Right lobe of liver (tissue), 6 donors: ENCODE data around the gene RIPOR3. TPM values are rescaled to one million over a fixed set of nuclear protein-coding genes. Genes with fewer than 3 reads are reported as not detected.

ENCODE experiments used
- ATAC-seq, 4 donors: fragments of 200-7000 bp; cut with Tn5 transposase; one replicate each; pipeline ENCODE4 v1.9.1; 2020; ENCODE audit warnings: mild to moderate bottlenecking in 4 of 4, moderate library complexity in 4 of 4
- DNase-seq, 3 donors: peaks; one replicate each; pipeline ENCODE4 v3.0.0-alpha.2; 2020
- H3K27ac ChIP-seq, 3 donors: fragments of 200-600 bp; one replicate each; pipeline ENCODE4 v1.8.0; 2022
- H3K27me3 ChIP-seq, 2 donors: fragments of 200-600 bp; one replicate each; pipeline ENCODE4 v1.8.0; 2022
- H3K36me3 ChIP-seq, 4 donors: fragments of 200-600 bp; sonication (generic) in 1 of 4; one replicate each; pipeline versions ENCODE4 v1.5.1 to v1.8.0; 2017 to 2022; ENCODE audit warnings: control low read depth in 1 of 4
- H3K4me1 ChIP-seq, 4 donors: fragments of 200-600 bp; sonication (generic) in 1 of 4; one replicate each; pipeline versions ENCODE4 v1.5.1 to v1.8.0; 2017 to 2022; ENCODE audit warnings: control low read depth in 1 of 4
- H3K4me3 ChIP-seq, 3 donors: fragments of 200-600 bp; one replicate each; pipeline ENCODE4 v1.8.0; 2022
- H3K9me3 ChIP-seq, 4 donors: fragments of 200-600 bp; sonication (generic) in 1 of 4; one replicate each; pipeline versions ENCODE4 v1.5.1 to v1.8.0; 2017 to 2022; ENCODE audit warnings: control low read depth in 1 of 4
- POLR2A ChIP-seq: fragments of 450-650 bp; IDR thresholded peaks from one replicate; pipeline ENCODE4 v1.6.1; 2017; ENCODE audit warnings: antibody characterized with exemption, mild to moderate bottlenecking
- WGBS: methylation state at CpG from one replicate; pipeline ENCODE4 v1.1.6; 2018; ENCODE audit warnings: low coverage, low lambda C conversion rate; ENCODE audit not compliant: insufficient coverage; ENCODE audit errors: missing lambda C conversion rate; 5-methylcytosine and 5-hydroxymethylcytosine counted together
- intact Hi-C, 2 donors: fragments of 100-400 bp; cut with DNase I; formaldehyde crosslinking; loops; one replicate each; pipeline versions ENCODE4 v1.11.2 to v1.14.1; 2022
- total RNA-seq, 6 experiments: library from RNA; depleted of rRNA in 2 of 6; stranded (reverse); fragments of >200 nt in 2 of 6; fragmentation: NEBNext Ultra II Directional in 3 of 6; extraction: Animal tissue kit (Norgen Biotek cat#: 25700) in 3 of 6; gene quantifications; one replicate each; pipeline versions ENCODE4 v1.1.0 to v1.2.4, GENCODE V29; 2016 to 2023
- TF ChIP-seq, protein P1 (sequence below), 4 donors: fragments of 200-600 bp in 3 of 4; fragments of 450-650 bp in 1 of 4; IDR thresholded peaks; one replicate each; pipeline versions ENCODE4 v1.5.1 to v1.8.0; 2016 to 2022; ENCODE audit warnings: antibody characterized with exemption in 4 of 4, mild to moderate bottlenecking in 2 of 4
- donor health status: DM: no; HTN: yes; CAD: no.
- donor health status: DM: no; HTN: no; CAD: no.
- donor health status: DM: no; HTN: no; CAD: no.
- donor health status: DM: no; HTN: yes; CAD: no.
- donor health status: DM: no; HTN: yes; CAD: no.

RIPOR3 gene
- total RNA-seq, 6 experiments from 2014 or later = 4.8 to 13.8 (median 8.9) TPM

DNA sequence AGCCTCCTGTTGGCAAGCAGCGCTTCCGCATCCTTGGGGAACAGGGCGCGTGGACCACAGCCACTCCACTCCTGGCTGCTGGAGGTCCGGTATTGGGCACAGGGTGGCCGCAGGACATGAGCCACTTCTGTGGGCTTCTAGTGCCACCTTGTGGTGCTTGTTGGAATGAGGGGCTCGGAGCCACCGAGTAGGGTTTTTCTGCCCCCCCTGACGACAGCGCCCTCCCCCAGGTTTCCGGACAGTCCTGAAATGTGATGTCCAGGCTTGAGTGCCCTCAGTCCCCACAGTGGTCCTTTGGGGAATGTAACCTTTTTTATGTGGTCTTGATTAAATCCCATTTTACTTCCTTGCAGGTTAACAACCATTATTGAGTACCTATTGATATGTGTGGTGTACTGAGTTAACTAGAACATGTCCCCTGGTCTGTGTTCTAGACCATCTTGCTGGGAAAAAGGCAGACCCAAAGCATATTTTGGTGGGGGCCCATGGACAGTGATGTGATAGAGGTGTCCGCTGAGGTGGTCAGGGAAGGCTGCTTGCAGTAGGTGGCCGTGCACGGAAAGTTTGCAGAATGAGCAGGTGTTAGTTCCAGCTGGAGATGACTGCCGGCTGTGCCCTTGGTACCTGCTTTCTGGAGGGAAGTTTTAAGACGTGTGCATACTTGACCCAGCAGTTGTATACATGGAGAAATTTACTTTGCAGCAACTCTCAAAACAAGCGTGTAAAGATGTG lies 111.2 kb downstream of the RIPOR3 start:
- Histone ChIP-seq H3K4me1 (peaks cover 0 to 20% (median 0%) of the 10 kb centered on the region in 4 donors), H3K27ac (no peak overlapping the region), H3K9me3 (no peaks in the 10 kb centered on the region), H3K4me3 (no peak overlapping the region), H3K36me3 (peaks cover 0 to 57% (median 28%) of the 10 kb centered on the region in 4 donors), H3K27me3 (no peaks in the 10 kb centered on the region)
- ATAC-seq (peak; percentile 55 to 73 (median 64)), DNase-seq (peak in 2 of 3 donors; percentile 67 to 74)
- TF ChIP-seq POLR2A = no peak
- TF ChIP-seq, protein P1, sequence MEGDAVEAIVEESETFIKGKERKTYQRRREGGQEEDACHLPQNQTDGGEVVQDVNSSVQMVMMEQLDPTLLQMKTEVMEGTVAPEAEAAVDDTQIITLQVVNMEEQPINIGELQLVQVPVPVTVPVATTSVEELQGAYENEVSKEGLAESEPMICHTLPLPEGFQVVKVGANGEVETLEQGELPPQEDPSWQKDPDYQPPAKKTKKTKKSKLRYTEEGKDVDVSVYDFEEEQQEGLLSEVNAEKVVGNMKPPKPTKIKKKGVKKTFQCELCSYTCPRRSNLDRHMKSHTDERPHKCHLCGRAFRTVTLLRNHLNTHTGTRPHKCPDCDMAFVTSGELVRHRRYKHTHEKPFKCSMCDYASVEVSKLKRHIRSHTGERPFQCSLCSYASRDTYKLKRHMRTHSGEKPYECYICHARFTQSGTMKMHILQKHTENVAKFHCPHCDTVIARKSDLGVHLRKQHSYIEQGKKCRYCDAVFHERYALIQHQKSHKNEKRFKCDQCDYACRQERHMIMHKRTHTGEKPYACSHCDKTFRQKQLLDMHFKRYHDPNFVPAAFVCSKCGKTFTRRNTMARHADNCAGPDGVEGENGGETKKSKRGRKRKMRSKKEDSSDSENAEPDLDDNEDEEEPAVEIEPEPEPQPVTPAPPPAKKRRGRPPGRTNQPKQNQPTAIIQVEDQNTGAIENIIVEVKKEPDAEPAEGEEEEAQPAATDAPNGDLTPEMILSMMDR (IDR thresholded peaks at IDR 0.05) = peak; percentile 75 to 83 (median 80)
- intact Hi-C loops = loop anchor here in 1 of 2 donors (10.0 kb wide), 1 partner anchor 395 kb away; no protein-coding TSS in a partner anchor
- WGBS = 75% methylated on average over 7 of the region's 17 CpGs

DNA sequence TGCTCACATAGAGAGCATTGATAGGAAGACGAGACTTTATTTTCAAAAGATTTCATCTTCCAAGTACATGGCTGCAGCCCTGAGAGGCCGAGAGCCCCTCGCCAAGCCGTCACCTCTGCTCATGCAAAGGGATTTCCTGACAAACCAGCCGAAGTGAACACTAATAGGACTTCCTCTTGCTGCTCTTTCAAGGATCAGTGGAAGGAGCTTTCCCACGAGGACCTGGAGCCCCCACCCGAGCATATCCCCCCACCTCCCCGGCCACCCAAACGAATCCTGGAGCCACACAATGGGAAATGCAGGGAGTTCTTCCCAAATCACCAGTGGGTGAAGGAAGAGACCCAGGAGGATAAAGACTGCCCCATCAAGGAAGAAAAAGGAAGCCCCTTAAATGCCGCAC lies 111.8 kb downstream of the RIPOR3 start:
- Histone ChIP-seq H3K27ac (no peak overlapping the region), H3K27me3 (no peaks in the 10 kb centered on the region), H3K4me1 (peaks cover 0 to 21% (median 0%) of the 10 kb centered on the region in 4 donors), H3K4me3 (no peak overlapping the region), H3K9me3 (no peaks in the 10 kb centered on the region), H3K36me3 (peaks cover 0 to 61% (median 31%) of the 10 kb centered on the region in 4 donors)
- WGBS = 0% methylated on average over 1 of the region's 10 CpGs
- ATAC-seq (no peak), DNase-seq (no peak)
- TF ChIP-seq POLR2A = no peak
- TF ChIP-seq, protein P1 (IDR thresholded peaks at IDR 0.05) = no peak
- intact Hi-C loops = loop anchor here (5.0 to 10.0 kb wide), 3 partner anchors 65 to 387 kb away; partner anchors contain the start of genes CEBPB (in 1 of the 2) and PTPN1 (in 1 of the 2)

GRCh38 chr20:50578778-50579165 lies 112.6 kb downstream of the RIPOR3 start:
- Histone ChIP-seq H3K27ac (no peak overlapping the region), H3K9me3 (no peaks in the 10 kb centered on the region), H3K4me1 (peaks cover 0 to 28% (median 2%) of the 10 kb centered on the region in 4 donors), H3K36me3 (peaks cover 0 to 59% (median 30%) of the 10 kb centered on the region in 4 donors), H3K27me3 (no peaks in the 10 kb centered on the region), H3K4me3 (no peak overlapping the region)
- DNase-seq = no peak
- no peak for ATAC-seq
- WGBS = 90% methylated on average over 5 of the region's 5 CpGs
- intact Hi-C loops = loop anchor here (5.0 to 10.0 kb wide), 3 partner anchors 64 to 386 kb away; partner anchors contain the start of genes CEBPB (in 1 of the 2) and PTPN1 (in 1 of the 2)
- TF ChIP-seq, protein P1 (IDR thresholded peaks at IDR 0.05) = no peak
- no peak for TF ChIP-seq POLR2A

GRCh38 chr20:50578061-50578777 lies 113.1 kb downstream of the RIPOR3 start:
- H3K4me1 ChIP-seq = peaks cover 0 to 34% (median 7%) of the 10 kb centered on the region in 4 donors
- no peaks in the 10 kb centered on the region for H3K9me3 ChIP-seq
- TF ChIP-seq, protein P1 (IDR thresholded peaks at IDR 0.05) = no peak
- no peak for TF ChIP-seq POLR2A
- H3K27me3 ChIP-seq = no peaks in the 10 kb centered on the region
- H3K4me3 ChIP-seq = no peak overlapping the region
- WGBS = 70% methylated on average over 11 of the region's 14 CpGs
- H3K27ac ChIP-seq = no peak overlapping the region
- intact Hi-C loops = loop anchor here (5.0 to 10.0 kb wide), 3 partner anchors 63 to 386 kb away; partner anchors contain the start of genes CEBPB (in 1 of the 2) and PTPN1 (in 1 of the 2)
- ATAC-seq (no peak), DNase-seq (no peak)
- H3K36me3 ChIP-seq = peaks cover 0 to 59% (median 27%) of the 10 kb centered on the region in 4 donors
